ENCODE data around the gene EVA1B. TPM values are rescaled to one million over a fixed set of nuclear protein-coding genes. Genes with fewer than 3 reads are reported as not detected.

The EVA1B gene
- total RNA-seq, 1 experiment from 2014 or later: 32.0 TPM

DNA sequence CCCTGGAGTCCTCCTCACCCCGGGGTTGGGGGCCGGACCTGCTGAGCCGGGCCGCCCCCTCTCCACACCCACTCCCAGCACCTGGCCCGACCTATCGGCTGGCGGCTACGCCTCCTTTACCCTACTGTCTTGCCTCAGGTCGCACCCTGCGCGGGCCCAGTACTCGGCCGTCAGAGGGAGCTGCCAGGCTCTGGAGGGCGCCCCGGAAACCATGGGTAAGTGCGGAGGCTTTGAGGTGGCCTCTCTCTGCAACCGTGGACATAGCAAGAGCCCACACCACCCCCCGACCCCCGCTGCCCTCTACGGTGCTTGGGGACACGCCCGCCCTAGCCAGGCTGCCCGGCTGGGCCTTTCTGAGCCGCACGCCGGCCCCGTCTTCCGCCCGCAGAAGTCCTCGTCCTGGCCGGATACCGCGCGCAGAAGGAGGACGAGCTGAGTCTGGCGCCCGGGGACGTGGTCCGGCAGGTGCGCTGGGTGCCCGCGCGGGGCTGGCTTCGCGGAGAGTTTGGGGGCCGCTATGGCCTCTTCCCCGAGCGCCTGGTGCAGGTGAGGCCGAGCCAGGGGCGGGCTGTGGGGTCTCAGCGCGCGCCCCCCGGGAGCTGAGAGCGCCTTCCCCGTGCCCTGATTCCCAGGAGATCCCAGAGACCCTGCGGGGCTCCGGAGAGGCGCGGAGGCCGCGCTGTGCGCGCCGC lies 17.1 kb downstream of the EVA1B start, which contains the start of gene SH3D21:
Gene SH3D21 (plus strand): TSS at position 159 of the 692 bp plus-strand sequence. CDS start 53 bp downstream, at position 212.
- Mint-ChIP-seq H3K36me3 (peaks cover 40% of the 10 kb centered on the region), H3K9me3 (no peaks in the 10 kb centered on the region), H3K4me1 (peaks cover 17% of the 10 kb centered on the region), H3K27ac (peak within 1 kb of the TSS; percentile 94), H3K4me3 (peak within 1 kb of the TSS; percentile 99), H3K27me3 (ENCODE audit: low read depth) (no peaks in the 10 kb centered on the region)
- ChIA-PET CTCF (interaction anchor here (0.8 to 2.3 kb wide), 21 partner anchors 10 to 270 kb away, joined by 3 to 32 read pairs (median 4); partner anchors contain the start of genes EVA1B, TEKT2 and TRAPPC3), POLR2A (interaction anchor here (0.6 to 2.6 kb wide), 12 partner anchors 10 to 157 kb away, joined by 3 to 77 read pairs (median 5); partner anchors contain the start of genes EVA1B, THRAP3 and TRAPPC3)
- TF ChIP-seq ZNF232 (CRISPR knock-in tag; IDR thresholded peaks at IDR 0.05) (peak; percentile 46; the same call in 1 of the 2 replicates), ZBTB21 (CRISPR knock-in tag; IDR thresholded peaks at IDR 0.05; ENCODE audit: borderline replicate concordance) (peak; percentile 81), ELF4 (CRISPR knock-in tag; IDR thresholded peaks at IDR 0.05; ENCODE audit: low read depth) (0 out of 2 replicates have a peak, but pooled peaks have one; percentile 43), FOXK1 (CRISPR knock-in tag; IDR thresholded peaks at IDR 0.05) (peak; percentile 27; the same call in 1 of the 2 replicates), GABPB1 (CRISPR knock-in tag; IDR thresholded peaks at IDR 0.05) (0 out of 2 replicates have a peak, but pooled peaks have one; percentile 37), ZNF138 (CRISPR knock-in tag; conservative IDR thresholded peaks at IDR 0.05) (0 out of 2 replicates have a peak, but pooled peaks have one; percentile 85), RELA (CRISPR knock-in tag; IDR thresholded peaks at IDR 0.05; ENCODE audit: borderline replicate concordance) (peak; percentile 27; the same call in 1 of the 2 replicates), GRHL2 (CRISPR knock-in tag; IDR thresholded peaks at IDR 0.05; ENCODE audit: insufficient replicate concordance, severe bottlenecking) (no peak), KAT7 (CRISPR knock-in tag; IDR thresholded peaks at IDR 0.05; ENCODE audit: borderline replicate concordance) (peak; percentile 75; the same call in 1 of the 2 replicates), CBFB (CRISPR knock-in tag; IDR thresholded peaks at IDR 0.05; ENCODE audit: low read depth) (0 out of 2 replicates have a peak, but pooled peaks have one; percentile 50), HMGXB4 (CRISPR knock-in tag; IDR thresholded peaks at IDR 0.05) (peak; percentile 92; the same call in 1 of the 2 replicates), EMX1 (CRISPR knock-in tag; IDR thresholded peaks at IDR 0.05) (0 out of 2 replicates have a peak, but pooled peaks have one; percentile 38), E2F1 (CRISPR knock-in tag; IDR thresholded peaks at IDR 0.05) (no peak; the same call in 1 of the 2 replicates), ESRRA (CRISPR knock-in tag; IDR thresholded peaks at IDR 0.05; ENCODE audit: borderline replicate concordance) (no peak), TP53 (CRISPR knock-in tag; IDR thresholded peaks at IDR 0.05) (0 out of 2 replicates have a peak, but pooled peaks have one; percentile 52), NR3C1 (CRISPR knock-in tag; conservative IDR thresholded peaks at IDR 0.05; ENCODE audit: low read depth) (0 out of 2 replicates have a peak, but pooled peaks have one; percentile 53), GTF2I (CRISPR knock-in tag; conservative IDR thresholded peaks at IDR 0.05) (no peak), AR (CRISPR knock-in tag; IDR thresholded peaks at IDR 0.05) (no peak), SP1 (CRISPR knock-in tag; conservative IDR thresholded peaks at IDR 0.05) (peak; percentile 59; the same call in 1 of the 2 replicates), ETV6 (CRISPR knock-in tag; IDR thresholded peaks at IDR 0.05) (peak; percentile 45; the same call in 1 of the 2 replicates)
- TF ChIP-seq, protein P1, sequence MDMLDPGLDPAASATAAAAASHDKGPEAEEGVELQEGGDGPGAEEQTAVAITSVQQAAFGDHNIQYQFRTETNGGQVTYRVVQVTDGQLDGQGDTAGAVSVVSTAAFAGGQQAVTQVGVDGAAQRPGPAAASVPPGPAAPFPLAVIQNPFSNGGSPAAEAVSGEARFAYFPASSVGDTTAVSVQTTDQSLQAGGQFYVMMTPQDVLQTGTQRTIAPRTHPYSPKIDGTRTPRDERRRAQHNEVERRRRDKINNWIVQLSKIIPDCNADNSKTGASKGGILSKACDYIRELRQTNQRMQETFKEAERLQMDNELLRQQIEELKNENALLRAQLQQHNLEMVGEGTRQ (CRISPR knock-in tag; IDR thresholded peaks at IDR 0.05): peak; percentile 13; the same call in 1 of the 2 replicates
- TF ChIP-seq, protein P2, sequence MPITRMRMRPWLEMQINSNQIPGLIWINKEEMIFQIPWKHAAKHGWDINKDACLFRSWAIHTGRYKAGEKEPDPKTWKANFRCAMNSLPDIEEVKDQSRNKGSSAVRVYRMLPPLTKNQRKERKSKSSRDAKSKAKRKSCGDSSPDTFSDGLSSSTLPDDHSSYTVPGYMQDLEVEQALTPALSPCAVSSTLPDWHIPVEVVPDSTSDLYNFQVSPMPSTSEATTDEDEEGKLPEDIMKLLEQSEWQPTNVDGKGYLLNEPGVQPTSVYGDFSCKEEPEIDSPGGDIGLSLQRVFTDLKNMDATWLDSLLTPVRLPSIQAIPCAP (CRISPR knock-in tag; IDR thresholded peaks at IDR 0.05): 0 out of 2 replicates have a peak, but pooled peaks have one; percentile 41
- ATAC-seq: peak; percentile 73
- peak; percentile 82 for DNase-seq (ENCODE audit: low spot score)

All from WTC11 (cell line).